Measurements from ENCODE around the gene TMEM222.

The TMEM222 gene

GRCh38 chr1:27299385-27300271 is 22.3 kb upstream of the TMEM222 start:
- H3K4me1 Mint-ChIP-seq: peaks cover 51% of the 10 kb centered on the region
- no peak for TF ChIP-seq CTCF (IDR thresholded peaks at IDR 0.05)
- DNase-seq: peak; percentile 52
- H3K27ac Mint-ChIP-seq: peak overlapping the region; percentile 95
- H3K36me3 Mint-ChIP-seq (ENCODE audit: low read depth): peaks cover 17% of the 10 kb centered on the region
- no peaks in the 10 kb centered on the region for H3K9me3 Mint-ChIP-seq
- no peak overlapping the region for H3K4me3 Mint-ChIP-seq
- no peaks in the 10 kb centered on the region for H3K27me3 Mint-ChIP-seq (ENCODE audit: low read depth, poor library complexity)

GRCh38 chr1:27300341-27301051 is 21.5 kb upstream of the TMEM222 start:
- H3K27me3 Mint-ChIP-seq (ENCODE audit: low read depth, poor library complexity): no peaks in the 10 kb centered on the region
- TF ChIP-seq CTCF (IDR thresholded peaks at IDR 0.05): peak; percentile 98
- H3K36me3 Mint-ChIP-seq (ENCODE audit: low read depth): peaks cover 17% of the 10 kb centered on the region
- H3K4me1 Mint-ChIP-seq: peaks cover 47% of the 10 kb centered on the region
- no peaks in the 10 kb centered on the region for H3K9me3 Mint-ChIP-seq
- H3K4me3 Mint-ChIP-seq: no peak overlapping the region
- DNase-seq: peak; percentile 83
- no peak overlapping the region for H3K27ac Mint-ChIP-seq

- H3K9me3 Mint-ChIP-seq: no peaks in the 10 kb centered on the region
- H3K4me1 Mint-ChIP-seq: peaks cover 47% of the 10 kb centered on the region
- peaks cover 17% of the 10 kb centered on the region for H3K36me3 Mint-ChIP-seq (ENCODE audit: low read depth)
- no peak overlapping the region for H3K27ac Mint-ChIP-seq
- TF ChIP-seq CTCF (IDR thresholded peaks at IDR 0.05): peak; percentile 4
- no peak overlapping the region for H3K4me3 Mint-ChIP-seq
- H3K27me3 Mint-ChIP-seq (ENCODE audit: low read depth, poor library complexity): no peaks in the 10 kb centered on the region
- DNase-seq: no peak
Observed at GRCh38 chr1:27301052-27301422, 20.9 kb upstream of the TMEM222 start.

- no peak for TF ChIP-seq CTCF (IDR thresholded peaks at IDR 0.05)
- Mint-ChIP-seq H3K27ac (peak overlapping the region; percentile 78), H3K27me3 (ENCODE audit: low read depth, poor library complexity) (no peaks in the 10 kb centered on the region), H3K36me3 (ENCODE audit: low read depth) (peaks cover 17% of the 10 kb centered on the region), H3K9me3 (no peaks in the 10 kb centered on the region), H3K4me1 (peaks cover 54% of the 10 kb centered on the region), H3K4me3 (no peak overlapping the region)
- DNase-seq: no peak
Observed at GRCh38 chr1:27301582-27302199, 20.3 kb upstream of the TMEM222 start.

GRCh38 chr1:27302612-27303011 is 19.4 kb upstream of the TMEM222 start:
- Mint-ChIP-seq H3K4me3 (no peak overlapping the region), H3K27ac (no peak overlapping the region), H3K9me3 (no peaks in the 10 kb centered on the region), H3K27me3 (ENCODE audit: low read depth, poor library complexity) (no peaks in the 10 kb centered on the region), H3K36me3 (ENCODE audit: low read depth) (peaks cover 17% of the 10 kb centered on the region), H3K4me1 (peaks cover 63% of the 10 kb centered on the region)
- TF ChIP-seq CTCF (IDR thresholded peaks at IDR 0.05): no peak
- DNase-seq: no peak

Data from nephron progenitor cell (in vitro differentiated cells).